Measurements from ENCODE around the gene SASH1. TPM values are rescaled to one million over a fixed set of nuclear protein-coding genes. Genes with fewer than 3 reads are reported as not detected.

SASH1 gene
- total RNA-seq (2012; rRNA removed), result 35.5 and 45.4 TPM in 2 replicates

- Histone ChIP-seq H3K27me3 (ENCODE audit: control insufficient read depth, insufficient read depth, low read length) (no peaks in the 10 kb centered on the region), H3K36me3 (ENCODE audit: insufficient read depth, low read length) (no peaks in the 10 kb centered on the region), H3K4me1 (ENCODE audit: control insufficient read depth, insufficient read depth, low read length) (peaks cover 17% of the 10 kb centered on the region), H3K4me3 (ENCODE audit: low read length) (peak within 1 kb of the TSS; percentile 76), H3K9me3 (replicated peaks; ENCODE audit: low read length) (no peaks in the 10 kb centered on the region), H3K9ac (ENCODE audit: low read depth, low read length) (peak within 1 kb of the TSS; percentile 89), H3K4me2 (ENCODE audit: low read length) (peak within 1 kb of the TSS; percentile 87)
Observed at GRCh38 chr6:148342350-148343046, at the start of gene SASH1. SASH1 (plus strand) TSS chr6:148342838; CDS start chr6:148343068, 230 bp downstream.

- H3K9me3 ChIP-seq (replicated peaks; ENCODE audit: low read length), result no peaks in the 10 kb centered on the region
- no peaks in the 10 kb centered on the region for H3K27me3 ChIP-seq (ENCODE audit: control insufficient read depth, insufficient read depth, low read length)
- H3K4me1 ChIP-seq (ENCODE audit: control insufficient read depth, insufficient read depth, low read length), result peaks cover 17% of the 10 kb centered on the region
- no peaks in the 10 kb centered on the region for H3K36me3 ChIP-seq (ENCODE audit: insufficient read depth, low read length)
- no peak overlapping the region for H3K9ac ChIP-seq (ENCODE audit: low read depth, low read length)
- H3K4me2 ChIP-seq (ENCODE audit: low read length), result no peak overlapping the region
- no peak overlapping the region for H3K4me3 ChIP-seq (ENCODE audit: low read length)
Observed at GRCh38 chr6:148293181-148293995, 49.2 kb upstream of the SASH1 start.

GRCh38 chr6:148294059-148294458 lies 48.6 kb upstream of the SASH1 start:
- H3K27me3 ChIP-seq (ENCODE audit: control insufficient read depth, insufficient read depth, low read length), result no peaks in the 10 kb centered on the region
- H3K4me3 ChIP-seq (ENCODE audit: low read length), result no peak overlapping the region
- no peaks in the 10 kb centered on the region for H3K36me3 ChIP-seq (ENCODE audit: insufficient read depth, low read length)
- H3K4me1 ChIP-seq (ENCODE audit: control insufficient read depth, insufficient read depth, low read length), result peaks cover 11% of the 10 kb centered on the region
- no peak overlapping the region for H3K9ac ChIP-seq (ENCODE audit: low read depth, low read length)
- H3K4me2 ChIP-seq (ENCODE audit: low read length), result no peak overlapping the region
- no peaks in the 10 kb centered on the region for H3K9me3 ChIP-seq (replicated peaks; ENCODE audit: low read length)

- Histone ChIP-seq H3K4me1 (ENCODE audit: control insufficient read depth, insufficient read depth, low read length) (peaks cover 6% of the 10 kb centered on the region), H3K4me3 (ENCODE audit: low read length) (no peak overlapping the region), H3K4me2 (ENCODE audit: low read length) (no peak overlapping the region), H3K9me3 (replicated peaks; ENCODE audit: low read length) (no peaks in the 10 kb centered on the region), H3K27me3 (ENCODE audit: control insufficient read depth, insufficient read depth, low read length) (no peaks in the 10 kb centered on the region), H3K9ac (ENCODE audit: low read depth, low read length) (no peak overlapping the region), H3K36me3 (ENCODE audit: insufficient read depth, low read length) (no peaks in the 10 kb centered on the region)
Observed at GRCh38 chr6:148295261-148295887, 47.3 kb upstream of the SASH1 start.

GRCh38 chr6:148296771-148297170 lies 45.9 kb upstream of the SASH1 start:
- Histone ChIP-seq H3K27me3 (ENCODE audit: control insufficient read depth, insufficient read depth, low read length) (no peaks in the 10 kb centered on the region), H3K4me3 (ENCODE audit: low read length) (no peak overlapping the region), H3K4me2 (ENCODE audit: low read length) (no peak overlapping the region), H3K4me1 (ENCODE audit: control insufficient read depth, insufficient read depth, low read length) (peaks cover 3% of the 10 kb centered on the region), H3K9ac (ENCODE audit: low read depth, low read length) (no peak overlapping the region), H3K36me3 (ENCODE audit: insufficient read depth, low read length) (no peaks in the 10 kb centered on the region), H3K9me3 (replicated peaks; ENCODE audit: low read length) (no peaks in the 10 kb centered on the region)

GRCh38 chr6:148298683-148299082 lies 44.0 kb upstream of the SASH1 start:
- H3K9me3 ChIP-seq (replicated peaks; ENCODE audit: low read length), result no peaks in the 10 kb centered on the region
- no peaks in the 10 kb centered on the region for H3K4me1 ChIP-seq (ENCODE audit: control insufficient read depth, insufficient read depth, low read length)
- H3K4me3 ChIP-seq (ENCODE audit: low read length), result no peak overlapping the region
- H3K27me3 ChIP-seq (ENCODE audit: control insufficient read depth, insufficient read depth, low read length), result no peaks in the 10 kb centered on the region
- no peaks in the 10 kb centered on the region for H3K36me3 ChIP-seq (ENCODE audit: insufficient read depth, low read length)
- H3K9ac ChIP-seq (ENCODE audit: low read depth, low read length), result no peak overlapping the region
- no peak overlapping the region for H3K4me2 ChIP-seq (ENCODE audit: low read length)

GRCh38 chr6:148303616-148304015 lies 39.0 kb upstream of the SASH1 start:
- no peak overlapping the region for H3K4me2 ChIP-seq (ENCODE audit: low read length)
- H3K4me3 ChIP-seq (ENCODE audit: low read length), result no peak overlapping the region
- no peaks in the 10 kb centered on the region for H3K27me3 ChIP-seq (ENCODE audit: control insufficient read depth, insufficient read depth, low read length)
- H3K9ac ChIP-seq (ENCODE audit: low read depth, low read length), result no peak overlapping the region
- H3K36me3 ChIP-seq (ENCODE audit: insufficient read depth, low read length), result no peaks in the 10 kb centered on the region
- peaks cover 12% of the 10 kb centered on the region for H3K4me1 ChIP-seq (ENCODE audit: control insufficient read depth, insufficient read depth, low read length)
- no peaks in the 10 kb centered on the region for H3K9me3 ChIP-seq (replicated peaks; ENCODE audit: low read length)

- Histone ChIP-seq H3K9ac (ENCODE audit: low read depth, low read length) (no peak overlapping the region), H3K36me3 (ENCODE audit: insufficient read depth, low read length) (no peaks in the 10 kb centered on the region), H3K27me3 (ENCODE audit: control insufficient read depth, insufficient read depth, low read length) (no peaks in the 10 kb centered on the region), H3K9me3 (replicated peaks; ENCODE audit: low read length) (no peaks in the 10 kb centered on the region), H3K4me3 (ENCODE audit: low read length) (no peak overlapping the region), H3K4me1 (ENCODE audit: control insufficient read depth, insufficient read depth, low read length) (peaks cover 18% of the 10 kb centered on the region), H3K4me2 (ENCODE audit: low read length) (no peak overlapping the region)
Observed at GRCh38 chr6:148304976-148305375, 37.7 kb upstream of the SASH1 start.

- no peak overlapping the region for H3K4me2 ChIP-seq (ENCODE audit: low read length)
- H3K4me1 ChIP-seq (ENCODE audit: control insufficient read depth, insufficient read depth, low read length), result peaks cover 18% of the 10 kb centered on the region
- H3K36me3 ChIP-seq (ENCODE audit: insufficient read depth, low read length), result no peaks in the 10 kb centered on the region
- no peak overlapping the region for H3K4me3 ChIP-seq (ENCODE audit: low read length)
- no peaks in the 10 kb centered on the region for H3K9me3 ChIP-seq (replicated peaks; ENCODE audit: low read length)
- H3K9ac ChIP-seq (ENCODE audit: low read depth, low read length), result no peak overlapping the region
- no peaks in the 10 kb centered on the region for H3K27me3 ChIP-seq (ENCODE audit: control insufficient read depth, insufficient read depth, low read length)
Observed at GRCh38 chr6:148306286-148306685, 36.4 kb upstream of the SASH1 start.

- Histone ChIP-seq H3K36me3 (ENCODE audit: insufficient read depth, low read length) (no peaks in the 10 kb centered on the region), H3K9ac (ENCODE audit: low read depth, low read length) (no peak overlapping the region), H3K4me3 (ENCODE audit: low read length) (no peak overlapping the region), H3K4me1 (ENCODE audit: control insufficient read depth, insufficient read depth, low read length) (peaks cover 18% of the 10 kb centered on the region), H3K9me3 (replicated peaks; ENCODE audit: low read length) (no peaks in the 10 kb centered on the region), H3K27me3 (ENCODE audit: control insufficient read depth, insufficient read depth, low read length) (no peaks in the 10 kb centered on the region), H3K4me2 (ENCODE audit: low read length) (no peak overlapping the region)
Observed at GRCh38 chr6:148307405-148307804, 35.2 kb upstream of the SASH1 start.

- peaks cover 18% of the 10 kb centered on the region for H3K4me1 ChIP-seq (ENCODE audit: control insufficient read depth, insufficient read depth, low read length)
- H3K4me3 ChIP-seq (ENCODE audit: low read length), result no peak overlapping the region
- no peaks in the 10 kb centered on the region for H3K9me3 ChIP-seq (replicated peaks; ENCODE audit: low read length)
- no peak overlapping the region for H3K9ac ChIP-seq (ENCODE audit: low read depth, low read length)
- H3K36me3 ChIP-seq (ENCODE audit: insufficient read depth, low read length), result no peaks in the 10 kb centered on the region
- no peak overlapping the region for H3K4me2 ChIP-seq (ENCODE audit: low read length)
- no peaks in the 10 kb centered on the region for H3K27me3 ChIP-seq (ENCODE audit: control insufficient read depth, insufficient read depth, low read length)
Observed at GRCh38 chr6:148309301-148309700, 33.3 kb upstream of the SASH1 start.
